Measurements from ENCODE around the gene PTPN14. TPM values are rescaled to one million over a fixed set of nuclear protein-coding genes. Genes with fewer than 3 reads are reported as not detected.

PTPN14 gene
- total RNA-seq, 2 donors from 2014 or later = 0.05 TPM; not detected in 1

GRCh38 chr1:214439352-214440119, 111.9 kb downstream of the PTPN14 start:
- peaks cover 24% of the 10 kb centered on the region for H3K4me1 Mint-ChIP-seq
- H3K4me3 Mint-ChIP-seq = peak overlapping the region; percentile 81
- peak; percentile 32 for ATAC-seq
- H3K27ac Mint-ChIP-seq = peak overlapping the region; percentile 89
- no peaks in the 10 kb centered on the region for H3K27me3 Mint-ChIP-seq
- H3K9me3 ChIP-seq (ENCODE audit: control insufficient read depth, low read length, poor library complexity, severe bottlenecking) = no peaks in the 10 kb centered on the region
- no peak for DNase-seq
- no peaks in the 10 kb centered on the region for H3K36me3 Mint-ChIP-seq (ENCODE audit: low read depth)

GRCh38 chr1:214438530-214438929, 112.9 kb downstream of the PTPN14 start:
- Mint-ChIP-seq H3K27me3 (no peaks in the 10 kb centered on the region), H3K4me3 (no peak overlapping the region), H3K36me3 (ENCODE audit: low read depth) (no peaks in the 10 kb centered on the region), H3K4me1 (peaks cover 24% of the 10 kb centered on the region), H3K27ac (peak overlapping the region; percentile 89)
- DNase-seq (no peak), ATAC-seq (no peak)
- no peaks in the 10 kb centered on the region for H3K9me3 ChIP-seq (ENCODE audit: control insufficient read depth, low read length, poor library complexity, severe bottlenecking)

GRCh38 chr1:214438075-214438474, 113.3 kb downstream of the PTPN14 start:
- peaks cover 24% of the 10 kb centered on the region for H3K4me1 Mint-ChIP-seq
- DNase-seq (no peak), ATAC-seq (no peak)
- peaks cover 1% of the 10 kb centered on the region for H3K36me3 Mint-ChIP-seq (ENCODE audit: low read depth)
- H3K4me3 Mint-ChIP-seq = no peak overlapping the region
- no peaks in the 10 kb centered on the region for H3K9me3 ChIP-seq (ENCODE audit: control insufficient read depth, low read length, poor library complexity, severe bottlenecking)
- H3K27ac Mint-ChIP-seq = peak overlapping the region; percentile 89
- peaks cover 4% of the 10 kb centered on the region for H3K27me3 Mint-ChIP-seq

GRCh38 chr1:214435867-214436266, 115.5 kb downstream of the PTPN14 start:
- ATAC-seq = no peak

GRCh38 chr1:214432245-214432644, 119.2 kb downstream of the PTPN14 start:
- ATAC-seq = no peak
- Mint-ChIP-seq H3K4me1 (peaks cover 16% of the 10 kb centered on the region), H3K27ac (no peak overlapping the region), H3K4me3 (no peak overlapping the region), H3K36me3 (ENCODE audit: low read depth) (peaks cover 2% of the 10 kb centered on the region), H3K27me3 (peaks cover 6% of the 10 kb centered on the region)
- DNase-seq = no peak
- H3K9me3 ChIP-seq (ENCODE audit: control insufficient read depth, low read length, poor library complexity, severe bottlenecking) = no peaks in the 10 kb centered on the region

More at GRCh38 chr1:214435867-214436266, 115.5 kb downstream of the PTPN14 start:
- Mint-ChIP-seq H3K27me3 (peaks cover 6% of the 10 kb centered on the region), H3K27ac (no peak overlapping the region), H3K36me3 (ENCODE audit: low read depth) (peaks cover 2% of the 10 kb centered on the region), H3K4me3 (no peak overlapping the region), H3K4me1 (peaks cover 18% of the 10 kb centered on the region)
- H3K9me3 ChIP-seq (ENCODE audit: control insufficient read depth, low read length, poor library complexity, severe bottlenecking) = no peaks in the 10 kb centered on the region
- DNase-seq = no peak

- ATAC-seq = no peak
- H3K27me3 Mint-ChIP-seq = peaks cover 6% of the 10 kb centered on the region
- no peak for DNase-seq
- no peak overlapping the region for H3K4me3 Mint-ChIP-seq
- peak overlapping the region; percentile 29 for H3K27ac Mint-ChIP-seq
- H3K4me1 Mint-ChIP-seq = peaks cover 16% of the 10 kb centered on the region
- no peaks in the 10 kb centered on the region for H3K9me3 ChIP-seq (ENCODE audit: control insufficient read depth, low read length, poor library complexity, severe bottlenecking)
- peaks cover 2% of the 10 kb centered on the region for H3K36me3 Mint-ChIP-seq (ENCODE audit: low read depth)
Measured at GRCh38 chr1:214429951-214430770, 121.2 kb downstream of the PTPN14 start.

GRCh38 chr1:214427871-214428277, 123.5 kb downstream of the PTPN14 start:
- Mint-ChIP-seq H3K4me3 (peak overlapping the region; percentile 37), H3K4me1 (peaks cover 16% of the 10 kb centered on the region), H3K27me3 (peaks cover under 1% of the 10 kb centered on the region), H3K36me3 (ENCODE audit: low read depth) (no peaks in the 10 kb centered on the region), H3K27ac (peak overlapping the region; percentile 5)
- peak in 2 of 3 donors; percentile 8 for DNase-seq
- ATAC-seq = peak; percentile 97
- no peaks in the 10 kb centered on the region for H3K9me3 ChIP-seq (ENCODE audit: control insufficient read depth, low read length, poor library complexity, severe bottlenecking)

GRCh38 chr1:214426426-214426812, 125.0 kb downstream of the PTPN14 start:
- H3K9me3 ChIP-seq (ENCODE audit: control insufficient read depth, low read length, poor library complexity, severe bottlenecking) = no peaks in the 10 kb centered on the region
- ATAC-seq (no peak), DNase-seq (no peak)
- Mint-ChIP-seq H3K4me1 (peaks cover 16% of the 10 kb centered on the region), H3K36me3 (ENCODE audit: low read depth) (no peaks in the 10 kb centered on the region), H3K27me3 (no peaks in the 10 kb centered on the region), H3K27ac (peak overlapping the region; percentile 35), H3K4me3 (no peak overlapping the region)

- ATAC-seq = no peak
- no peaks in the 10 kb centered on the region for H3K36me3 Mint-ChIP-seq (ENCODE audit: low read depth)
- no peak overlapping the region for H3K4me3 Mint-ChIP-seq
- no peaks in the 10 kb centered on the region for H3K9me3 ChIP-seq (ENCODE audit: control insufficient read depth, low read length, poor library complexity, severe bottlenecking)
- no peak for DNase-seq
- peaks cover 16% of the 10 kb centered on the region for H3K4me1 Mint-ChIP-seq
- H3K27ac Mint-ChIP-seq = peak overlapping the region; percentile 35
- no peaks in the 10 kb centered on the region for H3K27me3 Mint-ChIP-seq
Measured at GRCh38 chr1:214425716-214426425, 125.5 kb downstream of the PTPN14 start.

GRCh38 chr1:214425101-214425500, 126.3 kb downstream of the PTPN14 start:
- DNase-seq = no peak
- Mint-ChIP-seq H3K27ac (no peak overlapping the region), H3K4me3 (no peak overlapping the region), H3K36me3 (ENCODE audit: low read depth) (no peaks in the 10 kb centered on the region), H3K27me3 (no peaks in the 10 kb centered on the region), H3K4me1 (peaks cover 16% of the 10 kb centered on the region)
- no peak for ATAC-seq
- H3K9me3 ChIP-seq (ENCODE audit: control insufficient read depth, low read length, poor library complexity, severe bottlenecking) = no peaks in the 10 kb centered on the region

- peaks cover 7% of the 10 kb centered on the region for H3K4me1 Mint-ChIP-seq
- DNase-seq (no peak), ATAC-seq (no peak)
- no peaks in the 10 kb centered on the region for H3K27me3 Mint-ChIP-seq
- no peaks in the 10 kb centered on the region for H3K36me3 Mint-ChIP-seq (ENCODE audit: low read depth)
- H3K9me3 ChIP-seq (ENCODE audit: control insufficient read depth, low read length, poor library complexity, severe bottlenecking) = no peaks in the 10 kb centered on the region
- H3K4me3 Mint-ChIP-seq = no peak overlapping the region
- H3K27ac Mint-ChIP-seq = no peak overlapping the region
Measured at GRCh38 chr1:214423045-214423444, 128.4 kb downstream of the PTPN14 start.

- Mint-ChIP-seq H3K4me1 (no peaks in the 10 kb centered on the region), H3K4me3 (no peak overlapping the region), H3K36me3 (ENCODE audit: low read depth) (no peaks in the 10 kb centered on the region), H3K27me3 (no peaks in the 10 kb centered on the region), H3K27ac (no peak overlapping the region)
- no peaks in the 10 kb centered on the region for H3K9me3 ChIP-seq (ENCODE audit: control insufficient read depth, low read length, poor library complexity, severe bottlenecking)
- no peak for ATAC-seq
- DNase-seq = no peak
Measured at GRCh38 chr1:214422137-214422671, 129.2 kb downstream of the PTPN14 start.

GRCh38 chr1:214420833-214421232, 130.6 kb downstream of the PTPN14 start:
- H3K4me1 Mint-ChIP-seq = no peaks in the 10 kb centered on the region

More at GRCh38 chr1:214420833-214421232, 130.6 kb downstream of the PTPN14 start:
- no peaks in the 10 kb centered on the region for H3K36me3 Mint-ChIP-seq (ENCODE audit: low read depth)
- H3K27ac Mint-ChIP-seq = no peak overlapping the region
- no peaks in the 10 kb centered on the region for H3K9me3 ChIP-seq (ENCODE audit: control insufficient read depth, low read length, poor library complexity, severe bottlenecking)
- DNase-seq = no peak
- H3K27me3 Mint-ChIP-seq = no peaks in the 10 kb centered on the region
- ATAC-seq = no peak
- no peak overlapping the region for H3K4me3 Mint-ChIP-seq
